Measurements from ENCODE around the gene MED8.

MED8 gene

GRCh38 chr1:43427524-43427923 lies 37.9 kb upstream of the MED8 start:
- no peak for DNase-seq (ENCODE audit: low spot score)
- no peak for TF ChIP-seq CTCF (IDR thresholded peaks at IDR 0.05; ENCODE audit: extremely low read depth, missing control alignments)

GRCh38 chr1:43426221-43426620 lies 36.6 kb upstream of the MED8 start:
- no peak for DNase-seq (ENCODE audit: low spot score)
- no peak for TF ChIP-seq CTCF (IDR thresholded peaks at IDR 0.05; ENCODE audit: extremely low read depth, missing control alignments)

- no peak for DNase-seq (ENCODE audit: low spot score)
- TF ChIP-seq CTCF (IDR thresholded peaks at IDR 0.05; ENCODE audit: extremely low read depth, missing control alignments) = no peak
These were observed 35.4 kb upstream of the MED8 start for GRCh38 chr1:43425045-43425444.

GRCh38 chr1:43423672-43424550 lies 34.3 kb upstream of the MED8 start:
- no peak for TF ChIP-seq CTCF (IDR thresholded peaks at IDR 0.05; ENCODE audit: extremely low read depth, missing control alignments)
- DNase-seq (ENCODE audit: low spot score) = no peak

GRCh38 chr1:43422995-43423671 lies 33.5 kb upstream of the MED8 start:
- no peak for TF ChIP-seq CTCF (IDR thresholded peaks at IDR 0.05; ENCODE audit: extremely low read depth, missing control alignments)
- no peak for DNase-seq (ENCODE audit: low spot score)

- DNase-seq (ENCODE audit: low spot score) = no peak
- no peak for TF ChIP-seq CTCF (IDR thresholded peaks at IDR 0.05; ENCODE audit: extremely low read depth, missing control alignments)
These were observed 32.6 kb upstream of the MED8 start for GRCh38 chr1:43421976-43422750.

- no peak for DNase-seq (ENCODE audit: low spot score)
- no peak for TF ChIP-seq CTCF (IDR thresholded peaks at IDR 0.05; ENCODE audit: extremely low read depth, missing control alignments)
These were observed 31.8 kb upstream of the MED8 start for GRCh38 chr1:43421396-43421795.

Measured in GM20000 (cell line).